Nephron progenitor cell (in vitro differentiated cells): ENCODE data around the gene NOS1AP.

Experiments used
- DNase-seq: peaks from one replicate; pipeline ENCODE4 v3.0.0; 2021
- H3K27ac Mint-ChIP-seq: 2 replicates; pipeline ENCODE4 v1.8.0; 2021; ENCODE audit warnings: mild to moderate bottlenecking, moderate library complexity, mixed read lengths
- H3K27me3 Mint-ChIP-seq: 2 replicates; pipeline ENCODE4 v1.8.0; 2021; ENCODE audit warnings: mild to moderate bottlenecking, low read depth, mixed read lengths; ENCODE audit not compliant: poor library complexity
- H3K36me3 Mint-ChIP-seq: 2 replicates; pipeline ENCODE4 v1.8.0; 2021; ENCODE audit warnings: low read depth, mixed read lengths
- H3K4me1 Mint-ChIP-seq: 2 replicates; pipeline ENCODE4 v1.8.0; 2021; ENCODE audit warnings: mixed read lengths
- H3K4me3 Mint-ChIP-seq: 2 replicates; pipeline ENCODE4 v1.8.0; 2021; ENCODE audit warnings: mild to moderate bottlenecking, moderate library complexity, mixed read lengths
- H3K9me3 Mint-ChIP-seq: 2 replicates; pipeline ENCODE4 v1.8.0; 2021; ENCODE audit warnings: mild to moderate bottlenecking, moderate library complexity, mixed read lengths
- TF ChIP-seq, protein P1 (sequence below): fragments of 200-600 bp; sonication (generic); IDR thresholded peaks from 2 replicates; pipeline ENCODE4 v1.5.0; 2021; ENCODE audit warnings: antibody characterized with exemption

NOS1AP gene

DNA sequence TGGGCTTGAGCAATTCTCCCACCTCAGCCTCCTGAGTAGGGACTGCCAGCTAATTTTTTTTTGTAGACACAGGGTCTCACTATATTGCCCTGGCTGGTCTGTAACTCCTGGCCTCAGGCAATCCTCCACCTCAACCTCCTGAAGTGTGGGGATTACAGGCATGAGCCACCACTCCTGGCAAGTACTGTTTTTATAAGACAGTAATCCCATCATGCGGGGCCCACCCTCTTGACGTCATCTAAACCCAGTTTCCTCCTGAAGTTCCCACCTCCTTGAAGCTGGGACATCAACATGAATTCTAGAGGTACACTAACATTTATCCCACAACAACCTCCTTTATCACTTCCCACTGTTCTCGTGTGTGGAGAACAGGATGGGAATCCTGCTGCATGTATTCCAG, 202.5 kb downstream of the NOS1AP start:
- no peaks in the 10 kb centered on the region for H3K9me3 Mint-ChIP-seq
- H3K27me3 Mint-ChIP-seq = peaks cover 5% of the 10 kb centered on the region
- peak overlapping the region; percentile 72 for H3K27ac Mint-ChIP-seq
- TF ChIP-seq, protein P1, sequence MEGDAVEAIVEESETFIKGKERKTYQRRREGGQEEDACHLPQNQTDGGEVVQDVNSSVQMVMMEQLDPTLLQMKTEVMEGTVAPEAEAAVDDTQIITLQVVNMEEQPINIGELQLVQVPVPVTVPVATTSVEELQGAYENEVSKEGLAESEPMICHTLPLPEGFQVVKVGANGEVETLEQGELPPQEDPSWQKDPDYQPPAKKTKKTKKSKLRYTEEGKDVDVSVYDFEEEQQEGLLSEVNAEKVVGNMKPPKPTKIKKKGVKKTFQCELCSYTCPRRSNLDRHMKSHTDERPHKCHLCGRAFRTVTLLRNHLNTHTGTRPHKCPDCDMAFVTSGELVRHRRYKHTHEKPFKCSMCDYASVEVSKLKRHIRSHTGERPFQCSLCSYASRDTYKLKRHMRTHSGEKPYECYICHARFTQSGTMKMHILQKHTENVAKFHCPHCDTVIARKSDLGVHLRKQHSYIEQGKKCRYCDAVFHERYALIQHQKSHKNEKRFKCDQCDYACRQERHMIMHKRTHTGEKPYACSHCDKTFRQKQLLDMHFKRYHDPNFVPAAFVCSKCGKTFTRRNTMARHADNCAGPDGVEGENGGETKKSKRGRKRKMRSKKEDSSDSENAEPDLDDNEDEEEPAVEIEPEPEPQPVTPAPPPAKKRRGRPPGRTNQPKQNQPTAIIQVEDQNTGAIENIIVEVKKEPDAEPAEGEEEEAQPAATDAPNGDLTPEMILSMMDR = no peak
- H3K36me3 Mint-ChIP-seq = no peaks in the 10 kb centered on the region
- H3K4me3 Mint-ChIP-seq = no peak overlapping the region
- DNase-seq = no peak
- no peaks in the 10 kb centered on the region for H3K4me1 Mint-ChIP-seq

DNA sequence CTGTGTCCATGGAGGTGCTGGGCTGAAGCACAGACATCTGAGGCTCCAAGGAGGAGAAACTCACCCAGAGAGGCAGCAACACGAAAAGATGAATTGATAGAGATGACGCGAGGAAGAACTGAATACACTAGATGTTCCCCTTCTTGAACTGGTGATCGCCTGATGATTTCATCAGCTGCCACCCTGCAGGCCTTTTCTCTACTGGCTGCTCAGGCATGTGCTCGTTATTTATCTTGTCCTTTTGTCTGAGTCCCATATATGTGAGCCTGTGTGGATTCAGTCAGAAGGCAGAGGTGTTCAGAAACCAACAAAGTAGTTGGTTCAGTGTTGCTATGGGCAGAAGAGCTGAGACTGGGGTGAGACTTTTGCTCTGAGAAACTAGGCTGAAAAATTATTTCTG, 202.9 kb downstream of the NOS1AP start:
- Mint-ChIP-seq H3K36me3 (no peaks in the 10 kb centered on the region), H3K27me3 (peaks cover 5% of the 10 kb centered on the region), H3K9me3 (no peaks in the 10 kb centered on the region), H3K4me3 (no peak overlapping the region), H3K4me1 (peaks cover 4% of the 10 kb centered on the region), H3K27ac (no peak overlapping the region)
- no peak for DNase-seq
- TF ChIP-seq, protein P1 = no peak

DNA sequence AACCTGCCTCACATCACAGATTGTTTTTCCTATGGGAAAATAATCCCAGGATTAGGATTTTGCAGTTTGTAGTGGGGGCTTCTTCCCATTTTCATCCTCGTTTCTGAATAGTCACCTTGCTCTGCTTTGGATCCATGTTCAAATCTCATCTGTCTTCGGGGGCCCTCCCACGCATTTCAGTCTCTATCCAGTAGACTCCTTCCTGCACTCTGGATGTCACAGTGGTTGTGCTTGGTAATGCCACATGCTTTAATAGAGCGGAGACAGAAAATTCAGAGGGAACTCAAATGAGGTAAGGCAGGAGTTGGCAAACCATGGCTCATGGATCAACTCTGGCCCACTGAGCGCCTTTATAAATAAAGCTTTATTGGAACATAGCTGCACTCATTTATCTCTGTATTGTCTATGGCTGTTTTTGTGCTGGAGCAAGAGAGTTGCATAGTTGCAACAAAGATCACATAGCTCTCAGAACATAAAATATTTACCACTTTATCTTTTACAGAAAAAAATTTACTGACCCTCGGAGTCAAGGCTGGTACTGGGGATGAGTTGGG, 206.2 kb downstream of the NOS1AP start:
- DNase-seq = no peak
- H3K27ac Mint-ChIP-seq = no peak overlapping the region
- TF ChIP-seq, protein P1 = no peak
- peaks cover 28% of the 10 kb centered on the region for H3K4me1 Mint-ChIP-seq
- H3K9me3 Mint-ChIP-seq = no peaks in the 10 kb centered on the region
- peaks cover 9% of the 10 kb centered on the region for H3K27me3 Mint-ChIP-seq
- no peaks in the 10 kb centered on the region for H3K36me3 Mint-ChIP-seq
- H3K4me3 Mint-ChIP-seq = no peak overlapping the region

DNA sequence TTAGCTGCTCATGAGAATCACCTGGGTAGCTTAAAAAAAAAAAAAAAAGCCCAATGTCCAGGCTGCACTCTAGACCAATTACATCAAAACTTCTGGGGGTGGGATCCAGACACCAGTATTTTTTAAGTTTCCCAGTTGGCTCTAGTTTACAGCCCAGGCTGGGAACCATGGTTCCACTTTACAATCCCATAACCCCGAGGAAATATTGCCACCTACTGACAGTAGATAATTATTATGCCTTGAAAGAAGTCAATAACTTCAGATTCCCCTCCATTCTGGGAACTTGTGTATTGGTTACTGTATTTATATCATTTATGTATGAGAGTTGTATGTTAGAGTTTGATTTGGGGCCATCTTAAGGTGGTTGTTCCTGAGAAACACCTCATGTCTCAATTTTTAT, 207.0 kb downstream of the NOS1AP start:
- Mint-ChIP-seq H3K27ac (no peak overlapping the region), H3K4me1 (peaks cover 28% of the 10 kb centered on the region), H3K9me3 (no peaks in the 10 kb centered on the region), H3K27me3 (peaks cover 10% of the 10 kb centered on the region), H3K4me3 (no peak overlapping the region), H3K36me3 (no peaks in the 10 kb centered on the region)
- no peak for DNase-seq
- TF ChIP-seq, protein P1 = no peak

DNA sequence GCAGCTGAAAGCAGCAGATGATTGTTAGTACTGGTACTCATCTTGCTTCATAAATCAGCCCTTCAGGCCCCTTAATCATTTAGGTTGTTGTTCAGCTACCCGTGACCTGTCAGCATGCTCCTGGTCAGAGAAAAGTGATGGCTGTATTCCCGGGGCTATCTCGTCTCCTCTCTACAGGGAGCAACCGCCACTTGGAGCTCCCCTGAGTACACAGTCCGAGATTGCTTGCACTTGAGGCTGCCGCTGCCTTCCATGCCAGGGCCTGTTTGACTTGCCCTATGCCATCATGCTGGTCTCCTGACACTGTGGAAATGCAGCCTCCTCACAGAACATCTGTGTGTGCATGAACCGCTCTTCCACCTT, 209.6 kb downstream of the NOS1AP start:
- peaks cover 6% of the 10 kb centered on the region for H3K27me3 Mint-ChIP-seq
- TF ChIP-seq, protein P1 = no peak
- peaks cover 28% of the 10 kb centered on the region for H3K4me1 Mint-ChIP-seq
- no peaks in the 10 kb centered on the region for H3K9me3 Mint-ChIP-seq
- no peak overlapping the region for H3K4me3 Mint-ChIP-seq
- DNase-seq = peak; percentile 28
- H3K36me3 Mint-ChIP-seq = no peaks in the 10 kb centered on the region
- H3K27ac Mint-ChIP-seq = no peak overlapping the region

DNA sequence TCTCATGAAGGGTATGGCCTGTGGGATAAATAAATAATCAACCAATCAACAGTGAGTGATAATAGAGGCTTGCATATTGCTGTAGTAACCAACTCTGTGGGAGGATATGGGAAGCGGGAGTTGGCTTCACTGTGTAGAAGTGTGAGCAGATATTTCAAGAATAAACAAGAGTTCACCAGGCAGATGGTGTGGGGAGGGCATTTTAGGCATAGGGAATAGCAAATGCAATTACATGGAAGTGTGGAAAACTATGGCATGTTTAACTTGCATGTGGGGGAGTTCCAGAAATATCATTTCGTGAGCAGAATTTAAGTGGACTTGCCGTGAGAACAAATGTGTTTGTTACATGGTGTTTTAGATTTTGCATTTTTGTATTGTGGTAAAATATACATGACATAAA, 211.9 kb downstream of the NOS1AP start:
- Mint-ChIP-seq H3K9me3 (no peaks in the 10 kb centered on the region), H3K27me3 (peaks cover 11% of the 10 kb centered on the region), H3K4me3 (no peak overlapping the region), H3K27ac (no peak overlapping the region), H3K36me3 (no peaks in the 10 kb centered on the region), H3K4me1 (peaks cover 28% of the 10 kb centered on the region)
- TF ChIP-seq, protein P1 = no peak
- no peak for DNase-seq
